ENCODE measurements around the gene SPATA22.

The SPATA22 gene

DNA sequence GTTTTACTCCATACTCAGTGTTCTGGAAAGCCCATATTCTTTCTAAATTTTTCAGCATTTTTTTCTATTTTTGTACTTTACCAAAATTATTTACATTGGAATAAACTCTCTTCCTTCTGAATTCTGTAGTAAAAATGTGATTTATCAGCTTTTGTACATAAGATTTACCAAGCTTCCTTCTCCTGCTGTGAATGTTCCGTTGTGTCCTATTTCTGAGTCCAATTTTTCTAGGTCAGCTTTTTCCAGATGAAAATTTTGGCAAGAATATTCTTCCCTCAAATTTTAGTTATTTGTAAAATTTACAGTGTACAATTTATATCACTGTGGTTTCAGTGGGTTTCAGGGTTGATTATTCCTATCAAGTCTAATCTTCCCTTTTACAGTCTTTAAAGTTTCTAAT lies 31.7 kb upstream of the SPATA22 start:
- no peak overlapping the region for H2AK5ac ChIP-seq (ENCODE audit: low read depth, low read length)
- no peaks in the 10 kb centered on the region for H3K27me3 ChIP-seq (ENCODE audit: control insufficient read depth in 3 of 3, insufficient read depth in 3 of 3, low read depth in 1 of 3, low read length in 3 of 3)
- H3K27ac ChIP-seq (replicated peaks; ENCODE audit: low read length), result no peak overlapping the region
- DNase-seq (ENCODE audit: low spot score), result no peak
- H3K79me1 ChIP-seq (ENCODE audit: low read depth, low read length), result no peaks in the 10 kb centered on the region
- H3K4me2 ChIP-seq (ENCODE audit: insufficient read depth, low read length, poor library complexity, severe bottlenecking), result no peak overlapping the region
- H3K4me1 ChIP-seq (ENCODE audit: control insufficient read depth in 2 of 2, insufficient read depth in 1 of 2, low read depth in 1 of 2, low read length in 2 of 2), result no peaks in the 10 kb centered on the region
- no peak overlapping the region for H2BK120ac ChIP-seq (ENCODE audit: low read depth, low read length)
- no peak overlapping the region for H3K9ac ChIP-seq (ENCODE audit: low read depth, low read length, poor library complexity)
- no peak overlapping the region for H2BK5ac ChIP-seq (ENCODE audit: low read length)
- H3K14ac ChIP-seq (ENCODE audit: low read length), result no peak overlapping the region
- no peak overlapping the region for H3K23ac ChIP-seq (ENCODE audit: low read depth, low read length, poor library complexity)
- no peaks in the 10 kb centered on the region for H3K36me3 ChIP-seq (replicated peaks in 1 of 2; ENCODE audit: control insufficient read depth in 2 of 2, insufficient read depth in 2 of 2, low read length in 2 of 2)
- H3K4me3 ChIP-seq (ENCODE audit: low read length in 2 of 2), result no peak overlapping the region
- no peak overlapping the region for H4K91ac ChIP-seq (ENCODE audit: low read depth, low read length, poor library complexity)
- H3K9me3 ChIP-seq (replicated peaks in 1 of 2; ENCODE audit: control insufficient read depth in 2 of 2, insufficient read depth in 1 of 2, low read depth in 1 of 2, low read length in 2 of 2), result peaks cover 0 to 2% of the 10 kb centered on the region in 2 donors
- no peak overlapping the region for H2BK15ac ChIP-seq (ENCODE audit: low read length)
- no peak overlapping the region for H2BK12ac ChIP-seq (ENCODE audit: low read length)
- H2AFZ ChIP-seq (ENCODE audit: low read length), result no peak overlapping the region
- no peak overlapping the region for H3K4ac ChIP-seq (ENCODE audit: low read length)
- no CpG with 5 or more reads among the region's 1 CpG for WGBS, 2 donors (ENCODE audit: extremely low coverage in 2 of 2, insufficient read length in 2 of 2, insufficient replicate concordance in 1 of 2)
- H3K18ac ChIP-seq (ENCODE audit: low read length), result no peak overlapping the region
- H4K8ac ChIP-seq (ENCODE audit: low read depth, low read length), result no peak overlapping the region

DNA sequence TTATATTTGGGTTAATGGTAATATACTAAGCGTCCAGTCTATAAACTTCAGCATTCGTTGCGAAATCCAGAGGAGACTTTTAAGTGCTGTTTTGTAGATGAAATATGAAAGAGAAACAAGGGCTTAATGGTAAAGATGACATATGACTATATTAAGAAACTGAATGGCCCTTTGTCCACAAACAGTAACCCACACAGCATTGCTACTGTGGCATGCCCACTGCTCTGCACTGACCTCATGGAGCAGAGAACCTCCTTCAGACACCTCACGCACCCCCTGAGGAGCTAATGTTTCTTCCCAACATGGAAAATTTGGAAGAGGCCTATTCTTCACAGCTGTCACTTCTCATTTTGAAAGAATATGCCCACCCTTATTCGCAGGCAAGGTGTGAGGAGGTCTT lies 30.8 kb upstream of the SPATA22 start:
- Histone ChIP-seq H2AK5ac (ENCODE audit: low read depth, low read length) (no peak overlapping the region), H3K4me3 (ENCODE audit: low read length in 2 of 2) (no peak overlapping the region), H3K4me1 (ENCODE audit: control insufficient read depth in 2 of 2, insufficient read depth in 1 of 2, low read depth in 1 of 2, low read length in 2 of 2) (no peaks in the 10 kb centered on the region), H3K4me2 (ENCODE audit: insufficient read depth, low read length, poor library complexity, severe bottlenecking) (no peak overlapping the region), H3K36me3 (replicated peaks in 1 of 2; ENCODE audit: control insufficient read depth in 2 of 2, insufficient read depth in 2 of 2, low read length in 2 of 2) (no peaks in the 10 kb centered on the region), H3K23ac (ENCODE audit: low read depth, low read length, poor library complexity) (no peak overlapping the region), H4K8ac (ENCODE audit: low read depth, low read length) (no peak overlapping the region), H2BK15ac (ENCODE audit: low read length) (no peak overlapping the region), H2BK5ac (ENCODE audit: low read length) (no peak overlapping the region), H3K9ac (ENCODE audit: low read depth, low read length, poor library complexity) (no peak overlapping the region), H2BK120ac (ENCODE audit: low read depth, low read length) (peak overlapping the region; percentile 72), H3K9me3 (replicated peaks in 1 of 2; ENCODE audit: control insufficient read depth in 2 of 2, insufficient read depth in 1 of 2, low read depth in 1 of 2, low read length in 2 of 2) (peaks cover 0 to 2% of the 10 kb centered on the region in 2 donors), H4K91ac (ENCODE audit: low read depth, low read length, poor library complexity) (no peak overlapping the region), H3K27me3 (ENCODE audit: control insufficient read depth in 3 of 3, insufficient read depth in 3 of 3, low read depth in 1 of 3, low read length in 3 of 3) (no peaks in the 10 kb centered on the region), H2AFZ (ENCODE audit: low read length) (no peak overlapping the region), H3K79me1 (ENCODE audit: low read depth, low read length) (no peaks in the 10 kb centered on the region), H3K14ac (ENCODE audit: low read length) (no peak overlapping the region), H2BK12ac (ENCODE audit: low read length) (no peak overlapping the region), H3K4ac (ENCODE audit: low read length) (no peak overlapping the region), H3K18ac (ENCODE audit: low read length) (peak overlapping the region; percentile 57), H3K27ac (replicated peaks; ENCODE audit: low read length) (no peak overlapping the region)
- WGBS, 2 donors (ENCODE audit: extremely low coverage in 2 of 2, insufficient read length in 2 of 2, insufficient replicate concordance in 1 of 2), result no CpG with 5 or more reads among the region's 5 CpGs
- no peak for DNase-seq (ENCODE audit: low spot score)

DNA sequence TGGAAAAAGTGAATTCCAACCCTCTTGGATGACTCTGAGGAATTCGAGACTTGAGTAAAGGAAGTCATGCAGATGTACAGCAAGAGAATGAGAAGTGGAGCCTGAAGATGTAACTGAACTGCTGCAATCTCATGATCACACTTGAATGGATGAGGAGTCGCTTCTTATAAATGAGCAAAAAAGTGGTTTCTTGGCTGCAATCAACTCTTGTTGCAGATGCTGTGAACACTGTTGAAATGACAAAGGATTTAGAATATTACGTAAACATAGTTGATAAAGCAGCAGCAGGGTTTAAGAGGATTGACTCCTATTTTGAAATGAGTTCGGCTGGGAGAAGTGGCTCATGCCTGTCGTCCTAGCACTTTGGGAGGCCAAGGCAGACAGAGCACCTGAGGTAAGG lies 29.7 kb upstream of the SPATA22 start:
- no peak for DNase-seq (ENCODE audit: low spot score)
- H3K4me3 ChIP-seq (ENCODE audit: low read length in 2 of 2), result no peak overlapping the region
- H3K4ac ChIP-seq (ENCODE audit: low read length), result no peak overlapping the region
- H3K9me3 ChIP-seq (replicated peaks in 1 of 2; ENCODE audit: control insufficient read depth in 2 of 2, insufficient read depth in 1 of 2, low read depth in 1 of 2, low read length in 2 of 2), result peaks cover 0 to 2% of the 10 kb centered on the region in 2 donors
- no peak overlapping the region for H3K18ac ChIP-seq (ENCODE audit: low read length)
- H3K9ac ChIP-seq (ENCODE audit: low read depth, low read length, poor library complexity), result no peak overlapping the region
- H3K36me3 ChIP-seq (replicated peaks in 1 of 2; ENCODE audit: control insufficient read depth in 2 of 2, insufficient read depth in 2 of 2, low read length in 2 of 2), result no peaks in the 10 kb centered on the region
- no peaks in the 10 kb centered on the region for H3K4me1 ChIP-seq (ENCODE audit: control insufficient read depth in 2 of 2, insufficient read depth in 1 of 2, low read depth in 1 of 2, low read length in 2 of 2)
- no peaks in the 10 kb centered on the region for H3K79me1 ChIP-seq (ENCODE audit: low read depth, low read length)
- H3K4me2 ChIP-seq (ENCODE audit: insufficient read depth, low read length, poor library complexity, severe bottlenecking), result no peak overlapping the region
- H3K23ac ChIP-seq (ENCODE audit: low read depth, low read length, poor library complexity), result no peak overlapping the region
- WGBS, 2 donors (ENCODE audit: extremely low coverage in 2 of 2, insufficient read length in 2 of 2, insufficient replicate concordance in 1 of 2), result no CpG with 5 or more reads among the region's 5 CpGs
- no peak overlapping the region for H2BK12ac ChIP-seq (ENCODE audit: low read length)
- no peak overlapping the region for H2AK5ac ChIP-seq (ENCODE audit: low read depth, low read length)
- H4K91ac ChIP-seq (ENCODE audit: low read depth, low read length, poor library complexity), result no peak overlapping the region
- H3K27me3 ChIP-seq (ENCODE audit: control insufficient read depth in 3 of 3, insufficient read depth in 3 of 3, low read depth in 1 of 3, low read length in 3 of 3), result peaks cover 0 to 2% (median 0%) of the 10 kb centered on the region in 3 experiments
- H2BK120ac ChIP-seq (ENCODE audit: low read depth, low read length), result no peak overlapping the region
- H4K8ac ChIP-seq (ENCODE audit: low read depth, low read length), result no peak overlapping the region
- no peak overlapping the region for H2BK5ac ChIP-seq (ENCODE audit: low read length)
- no peak overlapping the region for H3K27ac ChIP-seq (replicated peaks; ENCODE audit: low read length)
- no peak overlapping the region for H2AFZ ChIP-seq (ENCODE audit: low read length)
- no peak overlapping the region for H2BK15ac ChIP-seq (ENCODE audit: low read length)
- H3K14ac ChIP-seq (ENCODE audit: low read length), result no peak overlapping the region

DNA sequence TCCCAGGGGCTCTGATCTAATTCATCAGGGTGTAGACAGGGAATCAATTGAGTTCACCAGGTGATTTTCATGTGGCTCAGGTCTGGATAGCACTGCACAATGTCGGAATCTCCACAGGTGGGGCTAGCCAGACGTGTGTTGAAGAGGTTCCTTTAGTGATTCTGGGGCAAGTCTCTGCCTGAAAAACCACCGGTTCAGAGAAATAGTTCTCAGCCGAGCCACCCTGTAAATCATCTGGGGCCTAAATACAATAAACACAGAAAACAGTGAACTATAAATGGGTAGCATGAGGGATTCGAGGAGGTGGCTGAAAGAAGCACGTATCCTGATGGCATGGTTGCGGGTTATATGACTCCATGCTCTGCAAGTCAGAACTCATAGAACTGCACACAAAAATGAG lies 25.5 kb upstream of the SPATA22 start:
- WGBS, 2 donors (ENCODE audit: extremely low coverage in 2 of 2, insufficient read length in 2 of 2, insufficient replicate concordance in 1 of 2), result no CpG with 5 or more reads among the region's 7 CpGs
- no peak overlapping the region for H2AFZ ChIP-seq (ENCODE audit: low read length)
- no peak overlapping the region for H4K8ac ChIP-seq (ENCODE audit: low read depth, low read length)
- H3K14ac ChIP-seq (ENCODE audit: low read length), result no peak overlapping the region
- H4K91ac ChIP-seq (ENCODE audit: low read depth, low read length, poor library complexity), result no peak overlapping the region
- H2BK15ac ChIP-seq (ENCODE audit: low read length), result no peak overlapping the region
- H3K36me3 ChIP-seq (replicated peaks in 1 of 2; ENCODE audit: control insufficient read depth in 2 of 2, insufficient read depth in 2 of 2, low read length in 2 of 2), result no peaks in the 10 kb centered on the region
- H3K4me2 ChIP-seq (ENCODE audit: insufficient read depth, low read length, poor library complexity, severe bottlenecking), result no peak overlapping the region
- no peak overlapping the region for H2BK5ac ChIP-seq (ENCODE audit: low read length)
- H3K4ac ChIP-seq (ENCODE audit: low read length), result no peak overlapping the region
- H3K9me3 ChIP-seq (replicated peaks in 1 of 2; ENCODE audit: control insufficient read depth in 2 of 2, insufficient read depth in 1 of 2, low read depth in 1 of 2, low read length in 2 of 2), result peaks cover 0 to 2% of the 10 kb centered on the region in 2 donors
- H3K4me1 ChIP-seq (ENCODE audit: control insufficient read depth in 2 of 2, insufficient read depth in 1 of 2, low read depth in 1 of 2, low read length in 2 of 2), result no peaks in the 10 kb centered on the region
- H3K79me1 ChIP-seq (ENCODE audit: low read depth, low read length), result no peaks in the 10 kb centered on the region
- H2AK5ac ChIP-seq (ENCODE audit: low read depth, low read length), result no peak overlapping the region
- no peak for DNase-seq (ENCODE audit: low spot score)
- H3K27ac ChIP-seq (replicated peaks; ENCODE audit: low read length), result no peak overlapping the region
- H3K4me3 ChIP-seq (ENCODE audit: low read length in 2 of 2), result no peak overlapping the region
- H3K18ac ChIP-seq (ENCODE audit: low read length), result no peak overlapping the region
- H3K23ac ChIP-seq (ENCODE audit: low read depth, low read length, poor library complexity), result no peak overlapping the region
- no peak overlapping the region for H3K9ac ChIP-seq (ENCODE audit: low read depth, low read length, poor library complexity)
- H2BK120ac ChIP-seq (ENCODE audit: low read depth, low read length), result no peak overlapping the region
- H2BK12ac ChIP-seq (ENCODE audit: low read length), result no peak overlapping the region
- H3K27me3 ChIP-seq (ENCODE audit: control insufficient read depth in 3 of 3, insufficient read depth in 3 of 3, low read depth in 1 of 3, low read length in 3 of 3), result peaks cover 0 to 12% (median 0%) of the 10 kb centered on the region in 3 experiments

Data from neuronal stem cell (in vitro differentiated cells).